ENCODE data around the gene ZNF512. TPM values are rescaled to one million over a fixed set of nuclear protein-coding genes. Genes with fewer than 3 reads are reported as not detected.
"Not testable (repeated sequence)": the region's sequence is repeated elsewhere in the genome, so short reads cannot be mapped to it uniquely, and the experiment has no call there.

Gene ZNF512, protein sequence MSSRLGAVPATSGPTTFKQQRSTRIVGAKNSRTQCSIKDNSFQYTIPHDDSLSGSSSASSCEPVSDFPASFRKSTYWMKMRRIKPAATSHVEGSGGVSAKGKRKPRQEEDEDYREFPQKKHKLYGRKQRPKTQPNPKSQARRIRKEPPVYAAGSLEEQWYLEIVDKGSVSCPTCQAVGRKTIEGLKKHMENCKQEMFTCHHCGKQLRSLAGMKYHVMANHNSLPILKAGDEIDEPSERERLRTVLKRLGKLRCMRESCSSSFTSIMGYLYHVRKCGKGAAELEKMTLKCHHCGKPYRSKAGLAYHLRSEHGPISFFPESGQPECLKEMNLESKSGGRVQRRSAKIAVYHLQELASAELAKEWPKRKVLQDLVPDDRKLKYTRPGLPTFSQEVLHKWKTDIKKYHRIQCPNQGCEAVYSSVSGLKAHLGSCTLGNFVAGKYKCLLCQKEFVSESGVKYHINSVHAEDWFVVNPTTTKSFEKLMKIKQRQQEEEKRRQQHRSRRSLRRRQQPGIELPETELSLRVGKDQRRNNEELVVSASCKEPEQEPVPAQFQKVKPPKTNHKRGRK
- total RNA-seq (2022) (33.9 and 38.9 TPM in 2 replicates), Bru-seq, nascent RNA (percentile 91 among the genes with signal in this experiment), BruChase-seq, experiment 1, labeled RNA remaining after a 2-hour chase (percentile 97 among the genes with signal in this experiment), BruChase-seq, experiment 2, labeled RNA remaining after a 6-hour chase (percentile 97 among the genes with signal in this experiment)
- long read RNA-seq, transcript ZNF512-208 (13 exons, 3,543 nt) = minor isoform, 15 of 65 reads
- long read RNA-seq, transcript ZNF512-201 (14 exons, 3,541 nt) = major isoform, 22 of 65 reads
- long read RNA-seq, partial matches to known transcripts = 5 of 65 reads
- long read RNA-seq, other reads (novel, unspliced or antisense) = 20 of 65 reads

DNA sequence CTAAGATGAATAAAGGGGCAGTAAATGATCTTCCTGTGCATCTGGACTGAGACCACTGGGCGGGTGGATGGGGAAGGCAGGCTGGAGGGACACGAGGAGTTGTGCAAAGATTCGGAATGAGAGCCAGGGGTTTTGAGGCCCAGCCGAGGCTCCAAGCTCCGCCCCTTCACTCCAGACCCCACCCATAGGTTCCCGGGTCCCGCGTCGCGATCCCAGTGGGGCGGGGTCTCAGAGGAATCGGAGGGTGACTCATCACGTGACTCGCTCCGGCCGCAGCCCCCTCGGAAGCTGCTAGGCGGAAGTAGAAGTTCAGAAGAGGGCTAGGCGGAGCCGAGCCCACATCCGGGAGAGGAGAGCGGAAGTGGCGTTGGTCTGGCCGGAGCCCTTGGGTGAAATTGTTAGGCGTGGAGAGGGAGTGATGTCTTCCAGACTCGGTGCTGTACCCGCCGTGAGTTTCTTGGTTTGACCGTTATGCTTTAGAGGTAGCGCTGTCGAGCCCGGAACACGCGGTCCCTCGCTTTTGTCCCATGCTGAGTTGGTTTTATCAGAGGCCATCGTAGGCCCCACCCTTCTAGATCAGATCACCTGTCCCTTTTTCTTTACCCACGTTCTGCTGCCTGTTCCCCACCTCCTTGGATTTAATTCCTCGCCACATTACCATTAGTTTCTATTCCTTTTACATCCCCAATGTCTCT lies at the start of gene ZNF512:
ZNF512 (plus strand) TSS at position 348 of the 695 bp plus-strand sequence; CDS start at position 419, 71 bp downstream.
- POLR2A ChIA-PET = interaction anchor here (0.6 to 1.5 kb wide), 4 partner anchors 46 to 173 kb away, joined by 3 to 6 read pairs (median 4); partner anchors contain the start of genes CCDC121 and GPN1
- Mint-ChIP-seq H3K9me3 (ENCODE audit: unreplicated experiment) (no peaks in the 10 kb centered on the region), H3K4me1 (ENCODE audit: low read depth, unreplicated experiment) (peaks cover 16% of the 10 kb centered on the region)

GRCh38 chr2:27537287-27537686 lies 45.6 kb upstream of the ZNF512 start:
- no peaks in the 10 kb centered on the region for H3K4me1 Mint-ChIP-seq (ENCODE audit: low read depth, unreplicated experiment)
- H3K4me3 ChIP-seq (ENCODE audit: low read depth, low read length) = no peak overlapping the region
- BruUV-seq (replicated peaks) = no TSS peak
- intact Hi-C loops (cut with micrococcal nuclease; ENCODE audit: unreplicated experiment) = no loop called here
- DNase-seq = no peak
- H3K27me3 Mint-ChIP-seq (ENCODE audit: insufficient read depth, unreplicated experiment) = peaks cover 2% of the 10 kb centered on the region
- POLR2A ChIA-PET = no interaction called here
- H3K36me3 ChIP-seq (ENCODE audit: control insufficient read depth, insufficient read depth, low read length) = no peaks in the 10 kb centered on the region
- no peaks in the 10 kb centered on the region for H3K36me3 Mint-ChIP-seq (ENCODE audit: insufficient read depth, unreplicated experiment)
- no peak overlapping the region for H3K27ac Mint-ChIP-seq (ENCODE audit: unreplicated experiment)
- CTCF ChIA-PET = no interaction called here
- no peak overlapping the region for H3K4me3 Mint-ChIP-seq (ENCODE audit: unreplicated experiment)
- no peaks in the 10 kb centered on the region for H3K9me3 Mint-ChIP-seq (ENCODE audit: unreplicated experiment)
- no peaks in the 10 kb centered on the region for H3K9me3 ChIP-seq
- no peaks in the 10 kb centered on the region; the same call in 1 of the 2 replicates for H3K27me3 ChIP-seq (replicated peaks; ENCODE audit: control insufficient read depth, insufficient read depth, low read length)
- TF ChIP-seq CTCF (IDR thresholded peaks at IDR 0.05; ENCODE audit: insufficient read depth in 1 of 2, low read depth in 1 of 2, low read length in 1 of 2, severe bottlenecking in 1 of 2, unreplicated experiment in 1 of 2) = no peak
- no peaks in the 10 kb centered on the region for H3K4me1 ChIP-seq

More for the DNA sequence above, at the start of gene ZNF512:
- no TSS peak for BruUV-seq (replicated peaks)
- Mint-ChIP-seq H3K36me3 (ENCODE audit: insufficient read depth, unreplicated experiment) (peaks cover 7% of the 10 kb centered on the region), H3K4me3 (ENCODE audit: unreplicated experiment) (peak within 1 kb of the TSS; percentile 99), H3K27ac (ENCODE audit: unreplicated experiment) (peak within 1 kb of the TSS; percentile 97), H3K27me3 (ENCODE audit: insufficient read depth, unreplicated experiment) (peaks cover 5% of the 10 kb centered on the region)
- no peaks in the 10 kb centered on the region for H3K9me3 ChIP-seq
- no peak for TF ChIP-seq CTCF (IDR thresholded peaks at IDR 0.05; ENCODE audit: insufficient read depth in 1 of 2, low read depth in 1 of 2, low read length in 1 of 2, severe bottlenecking in 1 of 2, unreplicated experiment in 1 of 2)
- CTCF ChIA-PET = interaction anchor here (0.7 to 1.1 kb wide), 2 partner anchors 101 to 566 kb away, joined by 3 to 6 read pairs; no protein-coding TSS in a partner anchor
- peak; percentile 95 to 97 for DNase-seq
- H3K27me3 ChIP-seq (replicated peaks; ENCODE audit: control insufficient read depth, insufficient read depth, low read length) = no peaks in the 10 kb centered on the region
- intact Hi-C loops (cut with micrococcal nuclease; ENCODE audit: unreplicated experiment) = loop anchor here (1.0 kb wide), 1 partner anchor 141 kb away; the partner anchor contains the start of gene KRTCAP3
- peaks cover 8% of the 10 kb centered on the region for H3K4me1 ChIP-seq
- peak within 1 kb of the TSS; percentile 47 for H3K4me3 ChIP-seq (ENCODE audit: low read depth, low read length)
- H3K36me3 ChIP-seq (ENCODE audit: control insufficient read depth, insufficient read depth, low read length) = no peaks in the 10 kb centered on the region

- POLR2A ChIA-PET; H3K9me3 ChIP-seq; H3K27me3 Mint-ChIP-seq (ENCODE audit: insufficient read depth, unreplicated experiment); intact Hi-C loops (cut with micrococcal nuclease; ENCODE audit: unreplicated experiment); H3K36me3 Mint-ChIP-seq (ENCODE audit: insufficient read depth, unreplicated experiment); H3K9me3 Mint-ChIP-seq (ENCODE audit: unreplicated experiment); H3K27ac Mint-ChIP-seq (ENCODE audit: unreplicated experiment); H3K4me3 Mint-ChIP-seq (ENCODE audit: unreplicated experiment); H3K4me1 ChIP-seq; CTCF ChIA-PET; H3K36me3 ChIP-seq (ENCODE audit: control insufficient read depth, insufficient read depth, low read length); H3K4me1 Mint-ChIP-seq (ENCODE audit: low read depth, unreplicated experiment); H3K27me3 ChIP-seq (replicated peaks; ENCODE audit: control insufficient read depth, insufficient read depth, low read length); H3K4me3 ChIP-seq (ENCODE audit: low read depth, low read length); DNase-seq; BruUV-seq (replicated peaks): not testable (repeated sequence)
Measured at GRCh38 chr2:27538839-27539450, 43.9 kb upstream of the ZNF512 start.

- not testable (repeated sequence) for H3K4me1 Mint-ChIP-seq (ENCODE audit: low read depth, unreplicated experiment)
Measured at GRCh38 chr2:27539649-27540048, 43.2 kb upstream of the ZNF512 start.

More at GRCh38 chr2:27539649-27540048, 43.2 kb upstream of the ZNF512 start:
- POLR2A ChIA-PET; H3K4me3 Mint-ChIP-seq (ENCODE audit: unreplicated experiment); H3K27ac Mint-ChIP-seq (ENCODE audit: unreplicated experiment); H3K4me3 ChIP-seq (ENCODE audit: low read depth, low read length); H3K4me1 ChIP-seq; H3K36me3 Mint-ChIP-seq (ENCODE audit: insufficient read depth, unreplicated experiment); DNase-seq; H3K27me3 Mint-ChIP-seq (ENCODE audit: insufficient read depth, unreplicated experiment); H3K27me3 ChIP-seq (replicated peaks; ENCODE audit: control insufficient read depth, insufficient read depth, low read length); CTCF ChIA-PET; H3K36me3 ChIP-seq (ENCODE audit: control insufficient read depth, insufficient read depth, low read length); BruUV-seq (replicated peaks); H3K9me3 ChIP-seq; H3K9me3 Mint-ChIP-seq (ENCODE audit: unreplicated experiment): not testable (repeated sequence)
- intact Hi-C loops (cut with micrococcal nuclease; ENCODE audit: unreplicated experiment) = loop anchor here (5.0 kb wide), 1 partner anchor 843 kb away; no protein-coding TSS in a partner anchor

Data from Caco-2 (cell line).